Neural cell (in vitro differentiated cells): ENCODE results near the gene CCDC74A. TPM values are rescaled to one million over a fixed set of nuclear protein-coding genes. Genes with fewer than 3 reads are reported as not detected.
A peak's percentile ranks its signal among the peaks of the same experiment; 100 is the strongest.
"Not testable (repeated sequence)": the region's sequence is repeated elsewhere in the genome, so short reads cannot be mapped to it uniquely, and the experiment has no call there.

ENCODE experiments used
- H2AFZ ChIP-seq: fragments of 200-600, 300-800 bp; sonication (generic), shearing (Covaris generic); 2 replicates; pipeline ENCODE4 v1.6.0; 2014; ENCODE audit warnings: low read depth, mild to moderate bottlenecking, antibody characterized with exemption, low read length, moderate library complexity
- H3F3A ChIP-seq: fragments of 200-600 bp; shearing (Covaris generic); 2 replicates; pipeline ENCODE4 v1.6.1; 2016; ENCODE audit warnings: mild to moderate bottlenecking, moderate library complexity, mixed read lengths, antibody characterized with exemption, low read length; ENCODE audit not compliant: insufficient read depth, poor library complexity, severe bottlenecking
- H3K27ac ChIP-seq: fragments of 200-600, 300-800 bp; sonication (generic), shearing (Covaris generic); 2 replicates; pipeline ENCODE4 v1.5.1; 2014; ENCODE audit warnings: mild to moderate bottlenecking, low read length, moderate library complexity
- H3K27me3 ChIP-seq: fragments of 300-800, 200-600 bp; sonication (generic), shearing (Covaris generic); 2 replicates; pipeline ENCODE4 v1.6.0; 2014; ENCODE audit warnings: mild to moderate bottlenecking, low read depth, low read length, moderate library complexity; ENCODE audit not compliant: insufficient read depth
- H3K36me3 ChIP-seq: fragments of 300-800, 200-600 bp; sonication (generic), shearing (Covaris generic); 2 replicates; pipeline ENCODE4 v1.5.1; 2014; ENCODE audit warnings: mild to moderate bottlenecking, antibody characterized with exemption, low read length, moderate library complexity; ENCODE audit not compliant: insufficient read depth
- H3K4me2 ChIP-seq: fragments of 300-800, 200-600 bp; sonication (generic), shearing (Covaris generic); 2 replicates; pipeline ENCODE4 v1.6.0; 2014; ENCODE audit warnings: mild to moderate bottlenecking, low read length
- H3K4me3 ChIP-seq: fragments of 300-800, 200-600 bp; sonication (generic), shearing (Covaris generic); 2 replicates; pipeline ENCODE4 v1.5.1; 2014; ENCODE audit warnings: mild to moderate bottlenecking, low read length, moderate library complexity
- H3K79me2 ChIP-seq: fragments of 200-600 bp; shearing (Covaris generic); replicated peaks from 2 replicates; pipeline ENCODE4 v1.6.0; 2014; ENCODE audit warnings: mild to moderate bottlenecking, low read length, moderate library complexity; ENCODE audit not compliant: insufficient read depth
- H3K9ac ChIP-seq: fragments of 300-800, 200-600 bp; sonication (generic), shearing (Covaris generic); 2 replicates; pipeline ENCODE4 v1.6.1; 2016; ENCODE audit warnings: mild to moderate bottlenecking, low read length, mixed read lengths
- H3K9me2 ChIP-seq: fragments of 200-600 bp; shearing (Covaris generic); 2 replicates; pipeline ENCODE4 v1.6.1; 2016; ENCODE audit warnings: mild to moderate bottlenecking, low read length, mixed read lengths; ENCODE audit not compliant: insufficient read depth
- H3K9me3 ChIP-seq: fragments of 200-600, 300-800 bp; sonication (generic), shearing (Covaris generic); 2 replicates; pipeline ENCODE4 v1.6.1; 2016; ENCODE audit warnings: mild to moderate bottlenecking, mixed run types, low read length, moderate library complexity, mixed read lengths
- H4K20me1 ChIP-seq: fragments of 200-600 bp; shearing (Covaris generic); 2 replicates; pipeline ENCODE4 v1.6.1; 2016; ENCODE audit warnings: mild to moderate bottlenecking, mixed run types; ENCODE audit not compliant: insufficient read depth
- CTCF ChIP-seq: fragments of 450-650 bp; IDR thresholded peaks from 2 replicates; pipeline ENCODE4 v1.5.1; 2014; ENCODE audit warnings: antibody characterized with exemption, mild to moderate bottlenecking, moderate library complexity; ENCODE audit not compliant: poor library complexity, severe bottlenecking
- EP300 ChIP-seq: fragments of 450-650 bp; conservative IDR thresholded peaks from 2 replicates; pipeline ENCODE4 v1.6.1; 2014; ENCODE audit warnings: antibody characterized with exemption, mild to moderate bottlenecking, moderate library complexity; ENCODE audit not compliant: poor library complexity, severe bottlenecking
- EZH2 ChIP-seq: fragments of 200-600, 300-800 bp; shearing (Covaris generic), sonication (generic); IDR thresholded peaks from 2 replicates; pipeline ENCODE4 v1.6.1; 2014; ENCODE audit warnings: antibody characterized with exemption, low read length, borderline replicate concordance, mild to moderate bottlenecking; ENCODE audit not compliant: insufficient read depth, poor library complexity, severe bottlenecking
- MXI1 ChIP-seq: fragments of 450-650 bp; conservative IDR thresholded peaks from 2 replicates; pipeline ENCODE4 v1.6.1; 2014; ENCODE audit warnings: antibody characterized with exemption, mild to moderate bottlenecking; ENCODE audit not compliant: poor library complexity, severe bottlenecking
- POLR2AphosphoS5 ChIP-seq: IDR thresholded peaks from 2 replicates; pipeline ENCODE4 v1.6.1; 2012
- RAD21 ChIP-seq: fragments of 450-650 bp; conservative IDR thresholded peaks from 2 replicates; pipeline ENCODE4 v1.6.1; 2014; ENCODE audit warnings: antibody characterized with exemption, mild to moderate bottlenecking, moderate library complexity
- SMC3 ChIP-seq: fragments of 450-650 bp; conservative IDR thresholded peaks from 2 replicates; pipeline ENCODE4 v1.6.1; 2014; ENCODE audit warnings: antibody characterized with exemption, mild to moderate bottlenecking, moderate library complexity; ENCODE audit not compliant: poor library complexity
- TAF1 ChIP-seq: IDR thresholded peaks from 2 replicates; pipeline ENCODE4 v1.6.1; 2012; ENCODE audit warnings: low read depth
- polyA plus RNA-seq: library from polyadenylated mRNA; depleted of rRNA; stranded (reverse); fragments of >200 nt; gene quantifications from 2 replicates; pipeline ENCODE4 v1.2.3, GENCODE V29; 2014
- TF ChIP-seq, protein P1 (sequence below): IDR thresholded peaks from 2 replicates; pipeline ENCODE4 v1.6.1; 2012; ENCODE audit warnings: borderline replicate concordance

Gene CCDC74A
- polyA plus RNA-seq, 1 donor from 2014 or later = 38.2 TPM

GRCh38 chr2:131544006-131544812 lies 16.5 kb downstream of the CCDC74A start:
- peak overlapping the region; percentile 51 for H3K4me3 ChIP-seq
- not testable (repeated sequence) for H4K20me1 ChIP-seq, H3K27ac ChIP-seq, H3K9ac ChIP-seq, H3K36me3 ChIP-seq, H3K9me3 ChIP-seq, H3K4me2 ChIP-seq, H3K9me2 ChIP-seq, H2AFZ ChIP-seq, H3F3A ChIP-seq, H3K79me2 ChIP-seq, H3K27me3 ChIP-seq

DNA sequence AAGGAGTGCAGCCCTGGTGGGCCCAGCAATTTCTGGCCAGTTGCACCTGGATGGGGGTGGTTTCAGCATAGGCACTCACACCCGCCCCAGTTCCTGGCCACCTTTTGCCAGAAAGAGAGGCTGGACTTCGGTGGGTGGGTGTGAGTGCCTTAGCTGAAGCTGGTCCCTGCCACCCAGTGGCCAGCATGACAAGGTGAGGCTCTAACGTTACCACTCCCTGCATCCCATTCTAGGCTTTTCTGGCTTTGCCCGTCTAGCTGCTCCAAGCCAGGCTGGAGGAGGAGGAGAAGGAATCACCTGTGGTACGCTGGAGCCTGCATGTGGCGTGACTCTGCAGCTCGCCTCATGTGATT lies 17.1 kb downstream of the CCDC74A start:
- not testable (repeated sequence) for H3K36me3 ChIP-seq

DNA sequence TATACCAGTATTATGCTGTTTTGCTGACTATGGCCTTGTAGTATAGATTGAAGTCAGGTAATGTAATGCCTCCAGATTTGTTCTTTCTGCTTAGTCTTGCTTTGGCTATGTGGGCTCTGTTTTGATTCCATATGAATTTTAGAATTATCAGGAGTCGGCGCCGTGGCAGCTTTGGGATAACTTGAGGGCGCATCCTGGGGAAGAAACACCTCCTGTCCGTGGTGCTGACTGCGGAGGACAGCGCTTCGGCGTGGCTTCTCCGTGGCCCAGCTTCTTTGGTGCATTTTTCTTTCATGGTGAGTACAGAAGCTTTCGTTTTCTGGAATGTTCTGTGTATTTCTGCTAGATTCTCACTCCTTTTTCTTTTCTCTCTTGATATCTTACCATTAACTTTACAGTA lies 25.2 kb downstream of the CCDC74A start:
- Histone ChIP-seq H3K36me3 (no peaks in the 10 kb centered on the region), H3K79me2 (no peaks in the 10 kb centered on the region), H3F3A (no peaks in the 10 kb centered on the region), H3K9me3 (no peaks in the 10 kb centered on the region), H3K9ac (no peak overlapping the region), H4K20me1 (no peaks in the 10 kb centered on the region), H2AFZ (no peak overlapping the region), H3K9me2 (no peaks in the 10 kb centered on the region), H3K27me3 (no peaks in the 10 kb centered on the region), H3K4me2 (no peak overlapping the region), H3K27ac (no peak overlapping the region), H3K4me3 (no peak overlapping the region)
- TF ChIP-seq EP300 (no peak), MXI1 (no peak), SMC3 (no peak), TAF1 (no peak), EZH2 (no peak), RAD21 (no peak), CTCF (no peak), POLR2AphosphoS5 (no peak)
- TF ChIP-seq, protein P1, sequence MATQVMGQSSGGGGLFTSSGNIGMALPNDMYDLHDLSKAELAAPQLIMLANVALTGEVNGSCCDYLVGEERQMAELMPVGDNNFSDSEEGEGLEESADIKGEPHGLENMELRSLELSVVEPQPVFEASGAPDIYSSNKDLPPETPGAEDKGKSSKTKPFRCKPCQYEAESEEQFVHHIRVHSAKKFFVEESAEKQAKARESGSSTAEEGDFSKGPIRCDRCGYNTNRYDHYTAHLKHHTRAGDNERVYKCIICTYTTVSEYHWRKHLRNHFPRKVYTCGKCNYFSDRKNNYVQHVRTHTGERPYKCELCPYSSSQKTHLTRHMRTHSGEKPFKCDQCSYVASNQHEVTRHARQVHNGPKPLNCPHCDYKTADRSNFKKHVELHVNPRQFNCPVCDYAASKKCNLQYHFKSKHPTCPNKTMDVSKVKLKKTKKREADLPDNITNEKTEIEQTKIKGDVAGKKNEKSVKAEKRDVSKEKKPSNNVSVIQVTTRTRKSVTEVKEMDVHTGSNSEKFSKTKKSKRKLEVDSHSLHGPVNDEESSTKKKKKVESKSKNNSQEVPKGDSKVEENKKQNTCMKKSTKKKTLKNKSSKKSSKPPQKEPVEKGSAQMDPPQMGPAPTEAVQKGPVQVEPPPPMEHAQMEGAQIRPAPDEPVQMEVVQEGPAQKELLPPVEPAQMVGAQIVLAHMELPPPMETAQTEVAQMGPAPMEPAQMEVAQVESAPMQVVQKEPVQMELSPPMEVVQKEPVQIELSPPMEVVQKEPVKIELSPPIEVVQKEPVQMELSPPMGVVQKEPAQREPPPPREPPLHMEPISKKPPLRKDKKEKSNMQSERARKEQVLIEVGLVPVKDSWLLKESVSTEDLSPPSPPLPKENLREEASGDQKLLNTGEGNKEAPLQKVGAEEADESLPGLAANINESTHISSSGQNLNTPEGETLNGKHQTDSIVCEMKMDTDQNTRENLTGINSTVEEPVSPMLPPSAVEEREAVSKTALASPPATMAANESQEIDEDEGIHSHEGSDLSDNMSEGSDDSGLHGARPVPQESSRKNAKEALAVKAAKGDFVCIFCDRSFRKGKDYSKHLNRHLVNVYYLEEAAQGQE = no peak

More for the DNA sequence above, 17.1 kb downstream of the CCDC74A start:
- H3K27me3 ChIP-seq, H3K9me2 ChIP-seq, H3K4me3 ChIP-seq, H2AFZ ChIP-seq, H3K4me2 ChIP-seq, H3K9ac ChIP-seq, H4K20me1 ChIP-seq, H3K79me2 ChIP-seq, H3K27ac ChIP-seq, H3F3A ChIP-seq, H3K9me3 ChIP-seq: not testable (repeated sequence)
